ENCODE data around the gene PTPRU.
A peak's percentile ranks its signal among the peaks of the same experiment; 100 is the strongest.
"Not testable (repeated sequence)": the region's sequence is repeated elsewhere in the genome, so short reads cannot be mapped to it uniquely, and the experiment has no call there.

Gene PTPRU

GRCh38 chr1:29233693-29234092 lies 2.6 kb upstream of the PTPRU start:
- TF ChIP-seq ZFX (IDR thresholded peaks at IDR 0.05; ENCODE audit: borderline replicate concordance) (no peak), CTCF (IDR thresholded peaks at IDR 0.05) (no peak)
- no peak overlapping the region for H3K27ac ChIP-seq

GRCh38 chr1:29234471-29234870 lies 1.9 kb upstream of the PTPRU start:
- TF ChIP-seq CTCF (IDR thresholded peaks at IDR 0.05) (no peak), ZFX (IDR thresholded peaks at IDR 0.05; ENCODE audit: borderline replicate concordance) (no peak)
- H3K27ac ChIP-seq, result no peak overlapping the region

GRCh38 chr1:29234881-29235280 lies 1.4 kb upstream of the PTPRU start:
- H3K27ac ChIP-seq, result not testable (repeated sequence)

- TF ChIP-seq ZFX (IDR thresholded peaks at IDR 0.05; ENCODE audit: borderline replicate concordance), result no peak
- no peak for TF ChIP-seq CTCF (IDR thresholded peaks at IDR 0.05)
- peak overlapping the region; percentile 64 for H3K27ac ChIP-seq
These were observed 398 bp downstream of the PTPRU start for GRCh38 chr1:29236712-29237128.

GRCh38 chr1:29237129-29237821 lies 953 bp downstream of the PTPRU start:
- no peak for TF ChIP-seq ZFX (IDR thresholded peaks at IDR 0.05; ENCODE audit: borderline replicate concordance)
- TF ChIP-seq CTCF (IDR thresholded peaks at IDR 0.05), result 0 out of 2 replicates have a peak, but pooled peaks have one; percentile 8
- H3K27ac ChIP-seq, result peak overlapping the region; percentile 64

- 0 out of 2 replicates have a peak, but pooled peaks have one; percentile 2 for TF ChIP-seq CTCF (IDR thresholded peaks at IDR 0.05)
- no peak for TF ChIP-seq ZFX (IDR thresholded peaks at IDR 0.05; ENCODE audit: borderline replicate concordance)
- peak overlapping the region; percentile 64 for H3K27ac ChIP-seq
These were observed 1.7 kb downstream of the PTPRU start for GRCh38 chr1:29237852-29238619.

GRCh38 chr1:29238620-29239002 lies 2.3 kb downstream of the PTPRU start:
- H3K27ac ChIP-seq, result peak overlapping the region; percentile 64; the same call in 1 of the 2 replicates
- TF ChIP-seq ZFX (IDR thresholded peaks at IDR 0.05; ENCODE audit: borderline replicate concordance), result no peak
- TF ChIP-seq CTCF (IDR thresholded peaks at IDR 0.05), result no peak
